ENCODE measurements around the gene OTOG.

- no peak for TF ChIP-seq NFIC (IDR thresholded peaks at IDR 0.05)
- TF ChIP-seq MAX (IDR thresholded peaks at IDR 0.05) = no peak
- TF ChIP-seq CREB1 (IDR thresholded peaks at IDR 0.05; ENCODE audit: low read depth) = no peak
- TF ChIP-seq EGR1 (IDR thresholded peaks at IDR 0.05) = no peak
- TF ChIP-seq EP300 (IDR thresholded peaks at IDR 0.05; ENCODE audit: borderline replicate concordance) = no peak
- TF ChIP-seq CEBPB (IDR thresholded peaks at IDR 0.05) = no peak
- no peak for TF ChIP-seq TAF1 (IDR thresholded peaks at IDR 0.05; ENCODE audit: low read depth)
- no peak for TF ChIP-seq RAD21 (IDR thresholded peaks at IDR 0.05; ENCODE audit: low read depth)
- TF ChIP-seq, protein P1, sequence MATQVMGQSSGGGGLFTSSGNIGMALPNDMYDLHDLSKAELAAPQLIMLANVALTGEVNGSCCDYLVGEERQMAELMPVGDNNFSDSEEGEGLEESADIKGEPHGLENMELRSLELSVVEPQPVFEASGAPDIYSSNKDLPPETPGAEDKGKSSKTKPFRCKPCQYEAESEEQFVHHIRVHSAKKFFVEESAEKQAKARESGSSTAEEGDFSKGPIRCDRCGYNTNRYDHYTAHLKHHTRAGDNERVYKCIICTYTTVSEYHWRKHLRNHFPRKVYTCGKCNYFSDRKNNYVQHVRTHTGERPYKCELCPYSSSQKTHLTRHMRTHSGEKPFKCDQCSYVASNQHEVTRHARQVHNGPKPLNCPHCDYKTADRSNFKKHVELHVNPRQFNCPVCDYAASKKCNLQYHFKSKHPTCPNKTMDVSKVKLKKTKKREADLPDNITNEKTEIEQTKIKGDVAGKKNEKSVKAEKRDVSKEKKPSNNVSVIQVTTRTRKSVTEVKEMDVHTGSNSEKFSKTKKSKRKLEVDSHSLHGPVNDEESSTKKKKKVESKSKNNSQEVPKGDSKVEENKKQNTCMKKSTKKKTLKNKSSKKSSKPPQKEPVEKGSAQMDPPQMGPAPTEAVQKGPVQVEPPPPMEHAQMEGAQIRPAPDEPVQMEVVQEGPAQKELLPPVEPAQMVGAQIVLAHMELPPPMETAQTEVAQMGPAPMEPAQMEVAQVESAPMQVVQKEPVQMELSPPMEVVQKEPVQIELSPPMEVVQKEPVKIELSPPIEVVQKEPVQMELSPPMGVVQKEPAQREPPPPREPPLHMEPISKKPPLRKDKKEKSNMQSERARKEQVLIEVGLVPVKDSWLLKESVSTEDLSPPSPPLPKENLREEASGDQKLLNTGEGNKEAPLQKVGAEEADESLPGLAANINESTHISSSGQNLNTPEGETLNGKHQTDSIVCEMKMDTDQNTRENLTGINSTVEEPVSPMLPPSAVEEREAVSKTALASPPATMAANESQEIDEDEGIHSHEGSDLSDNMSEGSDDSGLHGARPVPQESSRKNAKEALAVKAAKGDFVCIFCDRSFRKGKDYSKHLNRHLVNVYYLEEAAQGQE (IDR thresholded peaks at IDR 0.05; ENCODE audit: low read depth) = no peak
- TF ChIP-seq, protein P2, sequence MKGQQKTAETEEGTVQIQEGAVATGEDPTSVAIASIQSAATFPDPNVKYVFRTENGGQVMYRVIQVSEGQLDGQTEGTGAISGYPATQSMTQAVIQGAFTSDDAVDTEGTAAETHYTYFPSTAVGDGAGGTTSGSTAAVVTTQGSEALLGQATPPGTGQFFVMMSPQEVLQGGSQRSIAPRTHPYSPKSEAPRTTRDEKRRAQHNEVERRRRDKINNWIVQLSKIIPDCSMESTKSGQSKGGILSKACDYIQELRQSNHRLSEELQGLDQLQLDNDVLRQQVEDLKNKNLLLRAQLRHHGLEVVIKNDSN (IDR thresholded peaks at IDR 0.05) = no peak
- TF ChIP-seq TCF12 (IDR thresholded peaks at IDR 0.05; ENCODE audit: low read depth) = no peak
- TF ChIP-seq YY1 (IDR thresholded peaks at IDR 0.05; ENCODE audit: low read depth) = no peak
- TF ChIP-seq TEAD4 (IDR thresholded peaks at IDR 0.05) = no peak
- TF ChIP-seq ZBTB7A (IDR thresholded peaks at IDR 0.05; ENCODE audit: low read depth) = no peak
These were observed 31.4 kb upstream of the OTOG start for GRCh38 chr11:17515443-17516176.

Data from Ishikawa (cell line).